GM19023 (cell line): ENCODE measurements around the gene TUBAL3.
"Not testable (repeated sequence)": the region's sequence is repeated elsewhere in the genome, so short reads cannot be mapped to it uniquely, and the experiment has no call there.

Source experiments
- ATAC-seq: cut with Tn5 transposase; IDR thresholded peaks from one replicate; pipeline ENCODE4 v1.9.1; 2021; ENCODE audit warnings: mild to moderate bottlenecking, moderate library complexity; ENCODE audit not compliant: unreplicated experiment

TUBAL3 gene

DNA sequence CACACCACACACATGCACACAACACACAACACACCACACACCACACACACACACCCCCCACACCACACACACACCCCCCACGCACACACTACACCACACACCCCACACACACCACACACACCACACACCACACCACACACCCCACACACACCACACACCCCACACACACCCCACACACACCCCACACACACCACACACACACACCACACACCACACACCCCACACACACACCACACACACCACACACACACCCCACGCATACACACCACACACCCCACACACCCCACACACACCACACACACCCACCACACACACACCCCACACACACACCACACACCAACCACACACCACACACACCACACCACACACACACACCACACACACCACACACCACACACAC, 23.4 kb downstream of the TUBAL3 start:
- ATAC-seq: no peak

DNA sequence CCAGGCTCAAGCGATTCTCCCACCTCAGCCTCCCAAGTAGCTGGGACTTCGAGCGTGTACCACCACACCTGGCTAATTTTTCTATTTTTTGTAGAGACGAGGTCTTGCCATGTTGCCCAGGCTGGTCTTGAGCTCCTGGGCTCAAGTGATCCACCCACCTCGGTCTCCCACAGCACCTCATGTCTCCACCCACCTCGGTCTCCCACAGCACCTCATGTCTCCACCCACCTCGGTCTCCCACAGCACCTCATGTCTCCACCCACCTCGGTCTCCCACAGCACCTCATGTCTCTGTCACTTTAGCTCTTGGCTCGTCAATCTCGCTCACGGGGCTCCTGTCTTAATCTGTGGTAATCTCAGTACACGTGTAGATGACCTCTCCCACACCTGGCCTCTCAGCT, 24.2 kb downstream of the TUBAL3 start:
- not testable (repeated sequence) for ATAC-seq

DNA sequence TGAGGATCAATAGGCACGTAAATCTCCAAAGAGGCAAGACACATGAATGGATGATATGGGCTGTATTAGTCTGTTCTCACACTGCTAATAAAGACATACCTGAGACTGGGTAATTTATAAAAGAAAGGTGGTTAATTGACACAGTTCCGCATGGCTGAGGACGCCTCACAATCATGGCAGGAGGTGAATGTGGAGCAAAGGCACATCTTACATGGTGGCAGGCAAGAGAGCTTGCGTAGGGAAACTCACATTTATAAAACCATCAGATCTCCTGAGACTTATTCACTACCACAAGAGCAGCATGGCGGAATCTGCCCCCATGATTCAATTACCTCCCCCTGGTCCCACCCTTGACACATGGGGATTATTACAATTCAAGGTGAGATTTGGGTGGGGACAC, 25.4 kb downstream of the TUBAL3 start:
- ATAC-seq: not testable (repeated sequence)

DNA sequence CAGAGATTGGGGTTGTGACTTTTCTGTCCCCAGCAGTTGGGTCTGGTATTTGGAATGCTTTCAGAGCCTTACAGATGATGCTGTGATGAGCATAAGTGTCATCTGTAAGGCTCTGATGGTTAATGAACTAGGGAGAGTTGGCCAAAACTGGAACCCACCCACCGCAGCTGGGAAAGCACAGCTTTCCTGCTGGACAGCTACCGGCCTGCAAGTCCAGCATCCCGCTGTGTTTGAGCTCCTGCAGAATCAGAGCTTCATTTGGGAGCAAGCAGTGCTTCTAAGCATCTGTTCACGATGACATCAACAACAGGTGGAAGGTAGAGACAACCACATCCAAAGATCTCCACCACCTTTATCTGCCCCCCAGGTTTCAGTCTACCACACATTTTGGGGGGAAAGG, 28.2 kb downstream of the TUBAL3 start:
- no peak for ATAC-seq

DNA sequence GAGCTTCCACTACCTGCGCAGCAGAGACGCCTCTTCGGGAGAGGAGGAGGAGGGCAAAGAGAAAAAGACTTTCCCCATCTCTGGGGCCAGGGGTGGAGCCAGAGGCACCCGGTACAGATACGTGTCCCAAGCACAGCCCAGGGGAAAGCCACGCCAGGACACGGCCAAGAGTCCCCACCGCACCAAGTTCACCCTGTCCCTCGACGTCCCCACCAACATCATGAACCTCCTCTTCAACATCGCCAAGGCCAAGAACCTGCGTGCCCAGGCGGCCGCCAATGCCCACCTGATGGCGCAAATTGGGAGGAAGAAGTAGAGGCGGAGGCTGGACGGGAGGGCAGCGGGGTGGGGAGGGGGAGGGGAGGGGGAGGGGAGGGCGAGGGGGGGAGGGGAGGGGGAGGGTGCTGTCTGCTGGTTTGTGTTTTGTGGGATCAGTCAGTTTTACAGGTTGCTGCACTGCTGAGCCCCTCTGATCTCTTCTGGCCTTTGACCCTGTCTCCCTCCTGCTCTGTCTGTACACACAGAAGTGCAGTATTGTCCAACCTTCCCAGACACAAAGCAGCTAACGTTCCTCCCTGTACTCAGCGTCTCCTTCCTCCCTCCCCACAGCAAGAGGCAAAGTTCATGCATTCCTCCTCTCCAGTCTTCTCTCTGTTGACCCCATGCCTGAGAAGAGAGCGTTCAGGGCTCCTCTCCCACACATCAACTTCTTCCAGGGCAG, 30.6 kb downstream of the TUBAL3 start:
- ATAC-seq: no peak

DNA sequence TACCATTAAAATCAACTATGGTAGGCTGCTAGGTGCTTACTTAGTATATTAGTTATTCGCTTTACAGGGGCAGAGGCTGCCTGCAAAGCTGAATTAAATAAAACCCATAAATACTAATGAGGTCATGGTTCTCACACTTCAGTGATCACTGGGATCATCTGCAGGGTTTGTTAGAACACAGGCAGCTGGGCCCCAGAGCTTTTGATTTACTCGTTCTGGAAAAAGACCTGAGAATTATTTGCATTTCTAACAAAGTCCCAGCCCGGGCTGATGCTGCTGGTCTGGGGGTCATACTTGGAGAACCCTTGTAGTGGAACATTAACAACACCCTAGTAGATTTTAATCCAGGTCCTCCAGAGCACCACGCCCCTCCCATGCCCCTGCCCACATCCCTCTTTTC, 31.3 kb downstream of the TUBAL3 start:
- no peak for ATAC-seq

DNA sequence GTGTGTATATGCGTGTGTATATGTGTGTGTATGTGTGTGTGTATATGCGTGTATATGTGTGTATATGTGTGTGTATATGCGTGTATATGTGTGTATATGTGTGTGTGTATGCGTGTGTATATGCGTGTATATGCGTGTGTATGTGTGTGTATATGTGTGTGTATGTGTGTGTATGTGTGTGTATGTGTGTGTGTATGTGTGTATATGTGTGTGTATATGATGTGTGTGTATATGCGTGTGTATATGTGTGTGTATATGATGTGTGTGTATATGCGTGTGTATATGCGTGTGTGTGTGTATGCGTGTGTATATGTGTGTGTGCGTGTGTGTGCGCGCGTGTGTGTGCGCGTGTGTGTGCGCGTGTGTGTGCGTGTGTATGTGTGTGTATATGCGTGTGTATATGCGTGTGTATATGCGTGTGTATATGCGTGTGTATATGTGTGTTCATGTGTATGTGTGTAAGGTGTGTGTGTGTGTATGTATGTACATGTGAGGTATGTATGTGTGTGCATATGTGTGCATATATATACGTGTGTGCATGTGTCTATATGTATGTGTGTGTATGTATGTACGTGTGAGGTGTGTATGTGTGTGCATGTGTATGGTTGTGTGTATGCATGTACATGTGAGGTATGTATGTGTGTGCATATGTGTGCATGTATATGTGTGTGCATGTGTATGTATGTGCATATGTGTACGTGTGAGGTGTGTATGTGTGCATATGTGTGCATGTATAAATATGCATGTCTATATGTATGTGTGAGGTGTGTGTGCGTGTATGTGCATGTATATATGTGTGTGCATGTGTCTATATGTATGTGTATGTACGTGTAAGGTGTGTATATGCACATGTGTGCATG, 33.9 kb downstream of the TUBAL3 start:
- ATAC-seq: no peak

DNA sequence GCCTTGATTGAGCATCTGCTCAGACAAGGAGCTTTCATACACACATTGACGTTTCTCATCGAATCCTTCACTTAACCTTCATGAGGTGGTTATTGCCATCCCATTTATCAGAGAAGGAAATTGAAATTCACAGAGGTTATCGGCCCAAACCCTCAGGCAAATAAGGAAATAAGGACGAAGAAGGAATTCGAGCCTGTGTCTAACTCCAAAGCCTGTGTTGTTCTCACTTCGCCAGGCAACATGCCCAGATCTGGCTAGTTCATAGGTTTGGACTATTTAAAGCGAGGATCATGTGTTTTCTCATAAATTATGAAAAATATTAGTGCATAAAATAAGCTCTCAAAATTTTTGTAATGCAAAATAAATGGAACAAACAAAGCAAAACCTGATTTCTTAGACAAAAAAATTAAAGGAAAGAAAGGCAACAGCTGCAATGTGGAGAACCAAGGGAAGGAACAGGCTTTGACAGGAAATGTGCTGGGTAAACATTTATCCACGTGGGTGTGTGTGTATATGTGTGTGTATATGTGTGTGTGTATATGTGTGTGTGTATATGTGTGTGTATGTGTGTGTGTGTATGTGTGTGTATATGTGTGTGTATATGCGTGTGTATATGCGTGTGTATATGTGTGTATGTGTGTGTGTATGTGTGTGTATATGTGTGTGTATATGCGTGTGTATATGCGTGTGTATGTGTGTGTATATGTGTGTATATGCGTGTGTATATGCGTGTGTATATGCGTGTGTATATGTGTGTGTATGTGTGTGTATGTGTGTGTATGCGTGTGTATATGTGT, 35.1 kb downstream of the TUBAL3 start:
- ATAC-seq: no peak

DNA sequence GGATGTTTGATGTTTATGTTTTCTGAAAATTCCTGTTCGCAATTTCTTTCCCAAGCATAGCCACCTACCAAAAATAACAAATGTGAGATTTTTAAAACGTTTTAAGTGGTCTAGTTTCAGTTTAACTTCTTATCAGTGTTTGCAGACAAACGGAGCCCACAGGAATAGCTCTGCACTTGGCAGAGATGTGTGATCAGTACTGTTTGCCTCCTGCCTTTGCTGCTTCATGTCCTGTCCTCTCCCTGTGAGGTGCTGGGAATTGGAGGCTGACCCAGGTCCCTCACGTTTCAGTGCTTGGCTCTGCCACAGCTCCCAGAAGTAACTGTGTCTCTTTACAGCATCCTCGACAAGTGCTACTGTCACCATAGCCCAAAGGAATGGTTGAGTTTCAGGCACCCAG, 38.7 kb downstream of the TUBAL3 start:
- no peak for ATAC-seq

DNA sequence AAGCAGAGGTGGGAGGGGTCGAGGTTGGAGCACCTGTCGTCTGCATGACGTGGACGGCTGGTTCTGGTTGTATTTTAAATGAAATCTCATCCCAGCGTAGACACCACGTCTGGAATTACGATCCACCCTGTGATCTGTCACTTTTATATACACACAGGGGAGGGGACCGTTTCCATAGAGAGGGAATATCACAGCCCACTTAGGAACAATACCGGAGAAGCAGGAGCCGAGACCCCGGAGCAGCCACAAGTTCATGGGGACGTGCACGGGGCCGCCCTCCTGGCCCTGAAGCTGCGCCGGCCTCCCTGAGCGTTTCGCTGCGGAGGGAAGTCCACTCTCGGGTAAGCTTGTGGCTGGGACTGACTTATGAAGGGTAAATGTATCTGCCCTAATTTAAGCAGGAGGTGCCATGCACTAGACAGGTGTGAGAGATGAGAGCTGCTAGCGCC, 39.7 kb downstream of the TUBAL3 start, which contains the start of gene UCN3:
TSS of gene UCN3 (plus strand) at position 77 of the 449 bp plus-strand sequence. CDS start 8,755 bp downstream, outside the sequence.
- ATAC-seq: no peak

DNA sequence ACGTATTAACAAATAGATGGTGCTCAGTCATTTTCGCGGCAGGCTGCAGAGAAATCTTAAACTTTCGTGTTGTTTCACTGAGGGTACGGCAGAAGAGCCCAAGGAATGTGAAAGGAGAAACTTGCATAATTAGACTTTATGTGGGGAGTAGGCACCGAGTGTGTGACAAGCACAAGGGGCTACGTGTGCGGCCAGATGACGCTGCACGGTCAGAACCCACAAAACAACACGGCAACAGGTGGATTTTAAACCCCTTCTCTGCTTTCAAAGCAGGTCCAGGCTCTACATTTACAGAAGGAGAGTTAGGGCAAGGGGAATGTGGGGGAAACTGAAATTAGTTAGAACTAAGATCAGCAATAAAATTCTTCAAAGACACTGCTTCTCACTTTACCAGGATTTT, 40.3 kb downstream of the TUBAL3 start:
- ATAC-seq: no peak

DNA sequence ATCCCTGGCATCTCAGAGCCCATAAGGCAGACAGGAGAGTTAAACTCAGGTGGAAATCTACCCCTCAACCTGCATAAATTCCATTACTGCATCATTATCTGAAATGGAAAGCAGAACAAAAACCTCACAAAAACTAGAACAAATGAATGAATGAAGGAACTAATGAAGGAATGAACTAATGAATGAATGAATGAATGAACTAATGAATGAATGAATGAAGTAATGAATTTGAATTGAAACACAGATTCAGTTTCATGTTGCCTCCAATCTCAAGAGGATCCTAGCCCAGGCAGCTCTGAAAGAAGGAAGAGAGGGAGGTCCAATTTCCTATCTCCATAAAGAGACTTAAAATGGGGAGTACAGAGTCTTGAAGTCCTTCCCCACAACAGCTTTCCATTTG, 41.8 kb downstream of the TUBAL3 start:
- ATAC-seq: no peak

DNA sequence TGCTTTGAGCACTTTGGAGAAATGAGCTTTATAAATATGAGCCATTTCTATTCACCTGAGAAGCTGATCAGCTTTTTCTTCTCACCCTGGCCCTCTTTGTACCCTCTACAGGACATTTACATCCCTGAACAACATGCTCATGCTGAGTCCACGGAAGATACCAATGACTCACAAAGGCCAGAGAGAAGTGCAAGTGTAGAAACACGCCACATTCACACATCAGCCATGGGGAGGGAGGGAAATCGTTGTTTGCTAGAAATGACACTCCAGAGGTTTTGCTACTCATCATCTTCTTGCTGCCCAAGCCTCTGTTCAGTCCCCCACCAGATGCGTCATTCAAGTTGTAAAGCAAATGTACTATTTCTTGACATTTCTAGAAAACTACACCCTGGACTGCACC, 42.7 kb downstream of the TUBAL3 start:
- ATAC-seq: no peak

DNA sequence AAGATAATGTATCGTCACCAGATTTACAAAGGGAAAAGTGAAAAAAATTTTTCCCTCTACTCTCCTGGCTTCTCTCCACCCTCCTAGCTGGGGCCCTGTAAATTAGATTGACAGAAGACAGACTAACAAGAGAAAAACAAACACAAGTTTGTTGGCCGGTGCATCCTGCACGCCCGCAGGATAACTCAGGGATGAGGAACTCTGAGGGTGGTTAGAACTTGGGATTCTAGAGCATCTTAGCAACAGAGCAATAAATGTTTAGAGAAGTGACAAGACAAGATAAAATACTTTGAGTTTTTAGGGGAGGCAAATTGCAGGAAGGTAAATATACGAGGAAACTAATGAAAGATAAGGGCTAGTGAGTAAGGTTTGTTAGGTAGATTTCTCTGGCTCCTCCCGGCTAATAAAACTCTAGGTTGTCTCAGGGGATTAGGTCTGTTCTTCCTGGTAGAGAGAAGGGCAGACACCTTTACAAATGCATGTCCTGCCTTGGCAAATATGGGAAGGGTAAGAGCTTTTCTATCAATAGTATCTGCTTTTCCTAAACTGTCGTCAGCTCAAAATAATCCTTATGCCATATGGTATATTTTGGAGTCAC, 44.2 kb downstream of the TUBAL3 start:
- no peak for ATAC-seq

DNA sequence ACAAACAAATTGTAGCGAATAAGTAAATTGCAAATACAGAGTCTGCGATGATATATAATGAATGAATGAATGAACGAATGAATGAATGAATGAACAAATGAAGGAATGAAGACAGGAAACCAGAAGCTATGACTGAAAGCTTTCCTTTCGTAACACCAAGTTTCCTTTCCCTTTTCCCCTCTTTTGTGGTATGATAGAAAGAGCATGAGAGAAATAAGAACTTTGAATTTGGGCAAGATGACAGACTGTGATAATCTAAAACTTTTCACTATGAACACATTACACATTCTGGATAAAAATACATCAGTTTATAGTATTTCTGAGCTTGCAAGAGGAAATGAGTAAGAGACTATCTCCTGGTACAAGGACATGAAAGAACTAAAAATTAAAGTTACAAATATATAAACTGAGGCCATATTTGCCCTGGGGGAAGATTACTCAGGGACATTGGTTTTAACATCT, 48.3 kb downstream of the TUBAL3 start:
- no peak for ATAC-seq

DNA sequence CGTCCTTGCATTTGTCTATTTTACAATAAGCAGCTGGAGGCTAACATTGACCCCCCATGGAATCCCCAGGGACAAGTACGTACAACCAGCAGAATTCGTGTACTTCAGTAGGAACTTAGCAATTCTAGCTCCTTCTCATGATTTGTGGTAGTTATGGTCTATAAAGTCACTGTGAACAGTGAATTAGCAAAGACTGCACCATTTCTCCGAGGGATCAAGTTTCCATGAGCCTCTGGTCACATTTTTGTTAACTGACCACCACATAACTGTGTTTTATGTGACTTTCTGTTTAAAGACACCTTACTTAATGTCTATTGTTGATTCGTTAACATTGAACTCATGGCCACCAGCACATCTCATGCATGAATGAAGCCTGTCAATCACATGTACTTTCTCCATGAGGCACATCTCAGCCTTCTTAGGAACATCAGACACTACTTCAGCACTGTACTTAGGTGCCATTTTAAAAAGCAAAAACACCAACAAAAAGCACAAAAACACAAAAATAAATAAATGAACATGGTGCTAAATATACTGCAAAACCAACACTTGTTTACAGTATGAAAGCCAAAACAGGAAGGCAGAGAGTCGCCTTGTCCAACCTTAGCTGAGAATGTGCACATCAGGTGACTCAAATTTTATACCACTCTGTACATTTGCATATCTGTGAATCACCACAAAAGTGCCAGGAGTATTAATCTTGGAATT, 48.9 kb downstream of the TUBAL3 start:
- ATAC-seq: no peak

DNA sequence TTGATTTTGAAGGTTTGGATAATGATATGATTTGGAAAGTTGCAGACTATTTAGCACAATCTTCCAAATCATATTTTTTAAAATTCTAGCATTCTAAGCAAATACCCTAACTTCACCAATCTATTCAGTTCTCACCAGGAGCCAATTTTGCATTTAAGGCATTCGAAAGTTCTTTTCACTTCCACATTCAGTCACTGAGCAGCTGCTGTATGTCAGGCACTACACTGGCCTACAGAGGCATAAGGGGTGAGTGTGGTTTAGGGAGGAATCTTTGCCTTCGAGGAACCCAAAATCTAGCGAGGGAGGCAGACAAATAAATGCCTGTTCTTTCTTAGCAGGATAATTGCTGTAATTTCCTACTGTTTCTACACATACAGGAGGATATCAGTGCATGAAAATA, 50.6 kb downstream of the TUBAL3 start:
- no peak for ATAC-seq

DNA sequence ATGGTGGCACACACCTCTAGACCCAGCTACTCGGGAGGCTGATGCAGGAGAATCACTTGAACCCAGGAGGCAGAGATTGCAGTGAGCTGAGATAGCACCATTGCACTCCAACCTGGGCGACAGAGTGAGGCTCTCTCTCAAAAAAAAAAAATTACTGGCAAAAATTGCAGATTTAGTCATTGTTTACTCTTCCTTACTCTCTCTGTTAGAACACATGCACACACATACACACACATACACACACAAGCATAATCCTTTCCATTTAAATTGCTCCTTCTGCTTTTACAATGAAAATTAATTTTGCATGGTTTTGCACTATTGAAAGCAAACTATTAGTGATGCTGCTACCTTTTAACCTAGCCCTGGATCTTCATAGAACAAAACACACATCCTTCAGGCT, 55.3 kb downstream of the TUBAL3 start:
- ATAC-seq: no peak

DNA sequence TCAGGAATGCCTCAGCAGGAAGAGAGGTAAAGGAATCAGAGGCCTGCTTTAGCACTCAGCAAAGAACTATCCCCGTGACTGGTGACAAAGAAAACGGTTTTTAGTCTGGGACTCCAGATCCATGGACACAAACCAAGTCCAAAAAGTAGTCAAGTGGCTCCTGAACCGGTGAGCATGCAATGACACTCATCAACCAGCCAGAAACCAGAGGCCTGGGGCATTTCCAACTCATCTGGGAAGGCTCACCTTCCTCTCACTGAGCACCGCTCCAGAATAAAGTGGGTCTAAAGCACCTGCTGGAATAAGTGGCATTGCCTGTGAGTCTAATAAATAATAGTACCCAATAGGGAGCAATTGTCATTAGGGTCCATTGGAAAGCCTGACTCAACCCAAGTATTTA, 57.7 kb downstream of the TUBAL3 start:
- ATAC-seq: no peak

DNA sequence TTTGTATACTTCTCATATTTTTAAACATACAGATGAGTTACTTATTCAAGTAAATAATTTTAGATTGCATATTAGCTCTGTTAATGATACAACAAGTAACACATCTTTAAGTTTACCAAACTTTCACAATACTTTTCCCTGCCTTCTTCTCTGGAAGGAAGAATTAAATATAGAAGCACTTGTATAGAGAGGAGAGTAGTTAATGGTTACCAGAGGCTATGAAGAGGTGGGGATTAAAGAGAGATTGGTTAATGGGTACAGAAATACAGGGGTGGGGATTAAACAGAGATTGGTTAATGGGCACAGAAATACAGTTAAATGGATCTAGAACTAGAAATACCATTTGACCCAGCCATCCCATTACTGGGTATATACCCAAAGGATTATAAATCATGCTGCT, 59.9 kb downstream of the TUBAL3 start:
- ATAC-seq: no peak
